ENCODE measurements around the gene LEFTY2.

GRCh38 chr1:225954753-225955152, 13.7 kb upstream of the LEFTY2 start:
- no peak for TF ChIP-seq CTCF (IDR thresholded peaks at IDR 0.05)
- TF ChIP-seq POLR2A (IDR thresholded peaks at IDR 0.05), result no peak
